Omental fat pad (tissue), 4 donors: Measurements from ENCODE around the gene CEP128. TPM values are rescaled to one million over a fixed set of nuclear protein-coding genes. Genes with fewer than 3 reads are reported as not detected.

Experiments used
- ATAC-seq: fragments of 150-250 bp; one replicate; pipeline ENCODE4 v1.9.1; 2016; ENCODE audit warnings: mild to moderate bottlenecking, moderate library complexity; ENCODE audit not compliant: low FRiP score
- DNase-seq: peaks from one replicate; pipeline ENCODE4 v3.0.0-alpha.2; 2019; ENCODE audit warnings: low spot score
- CTCF ChIP-seq, 3 donors: fragments of 450-650 bp; IDR thresholded peaks; one replicate each; pipeline ENCODE4 v1.5.1; 2016 to 2017; ENCODE audit warnings: antibody characterized with exemption in 3 of 3, mild to moderate bottlenecking in 3 of 3, moderate library complexity in 2 of 3
- total RNA-seq, 4 donors: library from RNA; depleted of rRNA; stranded (reverse); fragments of >200 nt; gene quantifications; one replicate each; pipeline ENCODE4 v1.1.0, GENCODE V29; 2016

Gene CEP128
- total RNA-seq, 4 donors from 2014 or later, result 3.5 to 13.1 (median 4.6) TPM

DNA sequence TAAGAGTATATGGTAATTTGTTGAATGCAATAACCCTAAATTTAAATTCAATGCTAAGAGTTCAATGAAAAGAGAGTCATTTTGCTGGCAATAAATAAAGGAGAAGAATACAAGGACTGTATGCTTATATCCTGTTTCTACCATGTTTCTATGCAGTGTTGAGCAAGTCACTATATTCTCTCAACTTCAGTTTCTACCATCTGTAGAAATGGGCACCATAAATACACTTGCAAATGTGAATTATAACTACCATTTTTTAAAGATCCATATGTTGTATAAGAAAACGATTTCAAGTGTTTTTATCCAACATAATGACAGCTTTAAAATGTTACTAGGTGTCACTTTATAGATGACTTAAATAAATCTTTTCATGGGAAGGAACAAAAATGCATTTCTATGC lies 170.3 kb downstream of the CEP128 start:
- DNase-seq (no peak), ATAC-seq (no peak)
- no peak for TF ChIP-seq CTCF (IDR thresholded peaks at IDR 0.05)

GRCh38 chr14:80770114-80770908 lies 171.2 kb downstream of the CEP128 start:
- TF ChIP-seq CTCF (IDR thresholded peaks at IDR 0.05), result no peak
- no peak for ATAC-seq
- DNase-seq, result no peak

DNA sequence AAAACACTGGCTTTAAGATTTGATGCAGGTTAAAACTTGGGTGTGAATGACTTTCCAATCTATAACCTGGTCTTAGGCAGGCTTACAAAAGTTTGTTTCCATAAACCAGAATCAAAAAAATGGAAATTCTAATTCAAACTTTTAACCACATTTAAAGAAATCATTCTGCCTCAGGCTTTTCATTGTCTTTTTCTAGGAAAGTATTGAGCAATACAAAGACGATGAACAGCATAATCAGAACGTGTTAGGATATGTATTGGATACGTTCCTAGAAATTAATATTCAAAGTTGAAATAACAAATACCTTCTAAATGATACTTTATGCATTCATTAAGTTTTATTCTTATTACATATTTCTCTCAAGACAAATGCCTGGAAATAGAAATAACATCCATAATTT lies 172.9 kb downstream of the CEP128 start:
- ATAC-seq (no peak), DNase-seq (no peak)
- no peak for TF ChIP-seq CTCF (IDR thresholded peaks at IDR 0.05)

- no peak for TF ChIP-seq CTCF (IDR thresholded peaks at IDR 0.05)
- no peak for ATAC-seq
- DNase-seq, result no peak
Measured at GRCh38 chr14:80764921-80765507, 176.5 kb downstream of the CEP128 start.

- DNase-seq (no peak), ATAC-seq (no peak)
- no peak for TF ChIP-seq CTCF (IDR thresholded peaks at IDR 0.05)
Measured at GRCh38 chr14:80764496-80764895, 177.0 kb downstream of the CEP128 start.

DNA sequence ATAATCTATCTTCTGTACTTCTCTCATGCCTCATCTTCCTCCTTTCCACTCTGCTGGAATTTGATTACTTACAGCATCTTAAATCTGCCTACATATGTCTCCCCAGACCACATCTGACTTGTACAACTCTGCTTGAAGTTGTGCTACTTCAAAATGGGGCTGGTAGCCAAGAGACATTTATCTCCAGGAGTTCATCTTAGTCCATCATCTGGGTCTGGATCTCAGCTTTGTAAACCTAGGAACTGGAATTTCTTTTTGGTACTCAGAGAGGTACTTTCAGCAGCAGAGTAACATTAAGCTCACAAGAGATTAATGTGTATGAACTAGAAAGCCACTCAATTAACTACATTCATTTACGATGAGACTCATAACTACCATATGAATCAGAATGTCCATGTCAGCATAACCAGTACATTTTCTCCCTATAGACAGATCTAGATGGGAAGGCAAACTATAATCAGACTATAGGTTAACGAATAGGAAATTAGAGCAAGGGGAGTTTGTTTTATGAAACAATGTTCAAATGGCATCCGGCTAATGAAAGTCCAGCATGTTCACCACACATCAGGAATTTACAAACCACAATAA lies 178.8 kb downstream of the CEP128 start:
- no peak for TF ChIP-seq CTCF (IDR thresholded peaks at IDR 0.05)
- DNase-seq, result no peak
- ATAC-seq, result no peak
